Ectodermal cell (in vitro differentiated cells): ENCODE results near the gene PIGC.

Source experiments
- H3K27ac ChIP-seq: 2 replicates; pipeline ENCODE4 v1.7.0; 2013; ENCODE audit warnings: mild to moderate bottlenecking, low read depth, low read length; ENCODE audit not compliant: insufficient read depth, poor library complexity, severe bottlenecking
- H3K27me3 ChIP-seq: 2 replicates; pipeline ENCODE4 v1.7.0; 2013; ENCODE audit warnings: mild to moderate bottlenecking, low read length; ENCODE audit not compliant: insufficient read depth, control insufficient read depth, poor library complexity, severe bottlenecking
- H3K36me3 ChIP-seq: one replicate; pipeline ENCODE4 v1.7.0; 2013; ENCODE audit warnings: low read length; ENCODE audit not compliant: control insufficient read depth, insufficient read depth
- H3K4me1 ChIP-seq: one replicate; pipeline ENCODE4 v1.7.0; 2013; ENCODE audit warnings: low read length; ENCODE audit not compliant: control insufficient read depth, insufficient read depth
- H3K4me3 ChIP-seq: 2 replicates; pipeline ENCODE4 v1.7.0; 2013; ENCODE audit warnings: low read depth, low read length, control low read depth; ENCODE audit not compliant: insufficient read depth
- H3K9me3 ChIP-seq: 2 replicates; pipeline ENCODE4 v1.7.0; 2013; ENCODE audit warnings: mild to moderate bottlenecking, low read length, moderate library complexity; ENCODE audit not compliant: control insufficient read depth
- WGBS, 2 experiments: methylation state at CpG; one replicate each; pipeline ENCODE4 v1.1.7; 2013; ENCODE audit warnings: missing lambda C conversion rate in 2 of 2; 5-methylcytosine and 5-hydroxymethylcytosine counted together

The PIGC gene

DNA sequence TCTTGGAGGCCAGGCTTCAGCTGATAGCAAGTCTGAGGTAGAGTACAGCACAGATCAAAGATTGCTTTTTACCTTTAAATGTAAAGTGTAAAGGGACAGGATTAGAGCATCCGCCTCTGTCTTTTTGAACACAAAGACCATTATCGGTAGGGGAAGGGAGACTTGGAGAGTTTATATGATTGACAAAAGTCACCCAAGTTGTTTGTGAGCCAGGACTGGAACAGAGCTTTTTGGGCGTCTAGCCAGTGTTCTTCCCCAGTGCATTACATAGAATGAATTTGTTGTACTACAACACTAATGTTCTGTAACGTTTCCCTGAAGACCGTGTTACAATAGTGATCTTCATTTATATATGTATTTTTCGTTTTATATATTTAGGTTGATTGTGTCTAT is 9.3 kb upstream of the PIGC start:
- no peaks in the 10 kb centered on the region for H3K27me3 ChIP-seq
- H3K9me3 ChIP-seq: no peaks in the 10 kb centered on the region
- H3K4me3 ChIP-seq: no peak overlapping the region
- no peak overlapping the region for H3K27ac ChIP-seq
- 94 to 97% methylated on average over 3 to 5 of the region's 6 CpGs for WGBS, 2 experiments
- no peaks in the 10 kb centered on the region for H3K4me1 ChIP-seq
- no peaks in the 10 kb centered on the region for H3K36me3 ChIP-seq

DNA sequence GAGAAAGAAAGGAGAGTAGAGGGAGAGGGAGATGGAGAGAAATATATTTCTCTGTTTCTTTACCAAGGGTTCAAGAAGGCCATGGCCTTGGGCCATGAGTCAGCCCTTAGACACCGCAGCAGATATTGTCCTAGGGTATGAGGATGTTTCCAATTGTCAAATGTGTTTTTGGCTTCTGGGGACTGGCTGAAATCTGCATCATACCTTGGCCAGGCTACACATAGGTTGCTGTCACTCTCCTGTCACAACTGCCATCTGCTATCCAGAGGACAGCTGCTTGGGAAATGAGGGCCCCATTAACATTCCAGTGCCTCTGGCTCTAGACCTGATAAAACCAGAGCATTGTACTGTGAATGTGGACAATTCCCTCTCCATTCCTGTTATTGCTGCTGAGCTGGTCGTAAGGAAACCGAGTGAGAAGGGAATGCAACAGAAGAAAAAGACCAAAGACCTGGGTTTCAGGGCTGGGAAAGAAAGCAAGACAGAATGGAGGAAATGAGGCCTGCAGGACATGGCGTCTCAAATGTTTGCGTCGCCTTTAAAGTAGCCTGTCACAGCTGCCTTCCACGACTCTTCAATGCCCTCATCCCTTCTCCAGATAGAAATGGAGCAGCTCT is 8.8 kb upstream of the PIGC start:
- Histone ChIP-seq H3K9me3 (no peaks in the 10 kb centered on the region), H3K36me3 (no peaks in the 10 kb centered on the region), H3K4me1 (no peaks in the 10 kb centered on the region), H3K27ac (no peak overlapping the region), H3K4me3 (no peak overlapping the region), H3K27me3 (no peaks in the 10 kb centered on the region)
- WGBS, 2 experiments: 81 to 84% methylated on average over 7 of the region's 7 CpGs

DNA sequence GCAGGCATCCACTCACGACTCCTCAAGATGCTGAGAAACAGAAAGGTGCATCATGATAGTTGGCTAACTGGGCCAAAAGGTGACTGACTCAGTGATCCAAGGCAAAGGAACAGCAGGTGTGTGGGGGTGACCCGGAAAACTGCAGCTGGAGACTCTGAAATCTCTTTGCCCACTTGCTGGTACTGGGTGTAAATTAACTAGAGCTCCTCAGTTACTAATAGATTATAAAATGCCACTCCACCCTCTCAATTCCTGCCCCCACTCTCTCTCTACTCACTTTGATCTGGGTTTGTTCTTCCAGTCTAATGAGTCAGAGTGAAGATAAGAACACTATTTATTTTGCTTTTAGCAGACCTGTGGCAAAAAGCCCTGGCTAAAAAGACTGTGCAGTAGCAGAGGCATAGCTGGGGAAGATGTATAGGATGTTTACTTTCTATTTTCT is 7.2 kb upstream of the PIGC start:
- Histone ChIP-seq H3K9me3 (no peaks in the 10 kb centered on the region), H3K27me3 (no peaks in the 10 kb centered on the region), H3K4me1 (no peaks in the 10 kb centered on the region), H3K4me3 (no peak overlapping the region), H3K36me3 (no peaks in the 10 kb centered on the region), H3K27ac (no peak overlapping the region)
- 92 to 94% methylated on average over 2 of the region's 2 CpGs for WGBS, 2 experiments

DNA sequence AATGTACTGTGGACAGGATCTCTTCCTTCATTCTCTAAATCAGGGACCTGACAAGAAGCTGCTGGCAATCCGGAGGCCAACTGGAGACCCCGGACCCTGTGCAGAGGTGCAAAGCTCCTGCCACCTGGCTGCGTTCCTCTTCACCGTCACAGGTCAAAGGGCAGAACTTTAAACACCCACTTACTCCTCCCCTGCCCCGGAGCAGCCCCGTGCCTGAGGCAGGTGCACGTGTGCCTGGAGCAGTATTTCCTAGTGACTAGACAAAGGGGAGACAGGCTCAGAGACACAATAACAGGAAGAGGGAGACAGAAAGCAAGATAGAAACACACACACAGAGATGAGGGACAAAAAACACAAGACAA is 6.6 kb upstream of the PIGC start:
- Histone ChIP-seq H3K27me3 (no peaks in the 10 kb centered on the region), H3K9me3 (no peaks in the 10 kb centered on the region), H3K4me1 (no peaks in the 10 kb centered on the region), H3K4me3 (no peak overlapping the region), H3K27ac (no peak overlapping the region), H3K36me3 (no peaks in the 10 kb centered on the region)
- WGBS, 2 experiments: 87 to 90% methylated on average over 7 of the region's 7 CpGs

DNA sequence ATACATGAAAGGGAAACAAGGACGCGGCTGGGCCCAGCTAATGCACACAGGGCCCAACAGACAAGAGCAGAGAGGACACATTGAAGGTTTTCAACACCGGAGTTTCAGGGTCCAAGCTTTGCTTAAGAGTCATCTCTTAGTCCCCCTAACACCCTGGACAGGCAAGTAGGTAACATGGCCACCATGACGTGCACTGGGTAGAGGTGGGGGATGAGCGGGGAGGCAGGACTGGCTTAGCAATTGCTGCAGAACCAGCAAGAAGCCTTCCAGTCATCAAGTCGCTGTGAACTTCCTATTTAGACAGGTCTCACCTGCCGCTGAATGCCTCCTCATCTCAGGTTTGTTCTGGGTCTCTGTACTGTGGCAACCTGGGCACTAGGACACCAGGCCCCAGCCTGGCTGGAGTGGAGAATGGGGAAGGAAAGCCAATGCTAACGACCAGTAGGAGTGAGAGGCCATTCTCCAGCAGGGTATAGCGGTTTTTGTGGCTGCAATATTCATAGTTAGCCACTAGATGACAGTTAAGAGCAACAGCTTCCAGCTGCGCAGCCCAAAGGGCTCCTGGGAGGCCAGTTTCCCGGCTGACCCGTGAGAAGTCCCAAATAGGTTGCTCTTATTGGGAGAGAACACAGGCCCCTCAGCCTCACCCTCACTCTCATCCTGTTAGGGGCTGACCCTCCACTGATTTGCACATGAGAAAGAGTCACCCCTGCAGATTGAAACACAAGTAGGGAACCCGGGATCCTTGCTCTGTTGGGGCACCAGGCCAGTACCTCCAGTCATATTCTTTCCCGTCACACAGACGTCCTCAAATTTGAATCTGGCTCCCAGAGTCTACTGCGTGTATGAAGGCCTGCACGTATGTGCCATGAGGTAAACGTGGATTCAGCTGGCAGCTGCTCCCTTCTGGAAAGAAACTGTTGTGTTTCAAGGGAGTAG is 6.0 kb upstream of the PIGC start:
- no peaks in the 10 kb centered on the region for H3K9me3 ChIP-seq
- H3K27me3 ChIP-seq: no peaks in the 10 kb centered on the region
- H3K4me3 ChIP-seq: no peak overlapping the region
- H3K36me3 ChIP-seq: no peaks in the 10 kb centered on the region
- H3K4me1 ChIP-seq: no peaks in the 10 kb centered on the region
- H3K27ac ChIP-seq: no peak overlapping the region
- WGBS, 2 experiments: 67 to 74% methylated on average over 18 of the region's 18 CpGs

DNA sequence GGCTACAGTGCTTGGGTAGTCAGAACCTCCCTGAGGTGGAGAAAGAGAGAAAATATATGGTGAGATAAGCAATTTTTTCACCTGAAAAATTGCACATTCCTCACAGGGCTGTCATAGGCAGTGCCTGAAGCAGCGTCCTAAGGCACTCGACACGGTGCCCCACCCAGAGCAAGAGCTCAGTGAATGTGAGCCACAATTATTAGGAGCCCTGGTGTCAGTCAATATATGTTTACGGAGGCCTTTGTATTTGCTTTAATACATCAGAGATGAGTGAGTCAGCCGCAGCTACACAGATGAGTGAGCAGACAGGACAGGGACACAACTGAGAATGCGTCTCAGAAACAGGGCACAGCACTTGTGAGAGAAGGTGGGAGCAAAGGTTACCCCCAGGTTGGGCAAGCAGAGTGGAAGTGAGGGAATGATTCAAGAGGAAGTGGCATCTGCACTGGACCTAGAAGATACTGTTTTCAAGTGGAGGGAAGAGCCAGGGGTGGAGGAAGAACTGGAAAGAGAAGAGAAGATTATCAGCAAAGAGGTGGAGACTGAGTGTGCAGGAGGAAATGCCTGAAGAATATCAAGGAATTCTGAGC is 5.2 kb upstream of the PIGC start:
- Histone ChIP-seq H3K27me3 (no peaks in the 10 kb centered on the region), H3K9me3 (no peaks in the 10 kb centered on the region), H3K4me1 (no peaks in the 10 kb centered on the region), H3K4me3 (no peak overlapping the region), H3K36me3 (no peaks in the 10 kb centered on the region), H3K27ac (no peak overlapping the region)
- 94 to 95% methylated on average over 6 of the region's 6 CpGs for WGBS, 2 experiments

DNA sequence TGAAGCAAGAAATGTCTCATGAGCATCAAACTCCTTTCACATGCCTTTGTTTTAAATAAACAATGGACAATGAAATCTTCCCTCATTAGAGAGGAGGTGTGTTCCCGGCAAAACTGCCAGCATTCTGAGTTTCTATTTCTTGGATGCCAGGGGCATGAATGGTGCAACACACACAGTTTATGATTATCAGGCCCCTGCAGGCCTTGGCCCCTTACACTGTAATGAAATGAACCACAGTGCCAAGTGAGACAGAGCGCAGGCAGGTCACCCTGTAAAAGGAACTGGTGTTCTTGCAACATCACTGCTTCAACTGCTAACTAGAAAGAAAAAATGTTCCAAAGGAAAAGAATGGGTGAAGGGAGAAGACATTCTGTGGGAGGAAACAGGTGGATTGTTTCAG is 3.8 kb upstream of the PIGC start:
- Histone ChIP-seq H3K4me1 (no peaks in the 10 kb centered on the region), H3K36me3 (no peaks in the 10 kb centered on the region), H3K27ac (no peak overlapping the region), H3K4me3 (no peak overlapping the region), H3K27me3 (no peaks in the 10 kb centered on the region), H3K9me3 (no peaks in the 10 kb centered on the region)
- WGBS, 2 experiments: 94 to 96% methylated on average over 2 of the region's 2 CpGs

DNA sequence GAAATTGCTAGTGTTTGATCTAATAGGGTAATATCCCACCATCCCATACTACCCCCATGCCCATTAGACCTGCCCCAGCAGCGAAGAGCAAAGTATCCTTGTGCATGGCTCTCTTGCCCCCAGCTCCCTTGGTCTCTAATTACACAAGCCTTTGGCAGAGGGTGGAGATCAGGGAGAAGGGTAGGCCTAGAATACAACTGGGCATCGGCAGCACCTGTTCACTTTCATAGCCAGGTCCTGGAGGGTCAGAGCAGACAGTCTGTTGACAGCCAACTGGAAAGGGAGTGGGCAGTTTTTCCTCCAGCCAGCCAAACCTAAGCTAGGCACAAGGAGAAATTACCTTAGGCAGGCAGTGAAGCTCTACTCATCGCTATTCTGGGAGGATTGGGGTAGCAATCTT is 2.7 kb upstream of the PIGC start:
- H3K27me3 ChIP-seq: no peaks in the 10 kb centered on the region
- H3K4me3 ChIP-seq: no peak overlapping the region
- H3K27ac ChIP-seq: no peak overlapping the region
- 80% methylated on average over 2 to 3 of the region's 3 CpGs for WGBS, 2 experiments
- no peaks in the 10 kb centered on the region for H3K36me3 ChIP-seq
- no peaks in the 10 kb centered on the region for H3K9me3 ChIP-seq
- no peaks in the 10 kb centered on the region for H3K4me1 ChIP-seq

DNA sequence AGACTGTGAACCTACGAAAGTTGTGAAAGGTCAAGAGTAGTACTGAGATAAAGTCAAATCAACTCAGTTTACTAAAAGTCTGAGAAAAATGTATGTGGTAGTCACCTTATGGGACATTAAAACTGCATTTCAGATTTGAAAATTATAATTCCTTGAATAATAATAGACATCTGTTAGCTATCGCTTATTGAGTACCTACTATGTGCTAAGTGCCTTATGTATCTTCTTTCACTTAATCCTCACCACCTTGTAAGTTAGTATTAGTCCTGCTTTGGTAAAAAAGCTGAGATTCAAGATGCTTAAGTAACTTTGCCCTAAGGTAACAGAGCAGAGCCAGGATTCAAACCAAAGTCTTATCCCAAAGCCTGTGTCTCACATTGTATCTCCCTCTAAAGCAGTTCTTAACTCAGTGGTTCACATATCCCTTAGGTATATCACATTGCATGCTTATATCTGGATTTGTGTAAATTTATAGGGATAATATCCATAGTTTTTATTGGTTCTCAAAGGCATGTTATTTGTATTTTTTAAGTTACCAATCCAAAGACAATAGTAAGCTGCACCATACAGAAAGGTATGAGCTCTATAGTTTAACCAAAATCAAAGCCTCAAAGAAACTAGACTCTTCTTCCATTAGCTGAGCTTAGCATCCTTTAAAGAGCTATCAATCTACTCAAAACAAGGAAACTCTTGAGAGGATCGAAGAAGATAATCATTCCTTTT is 865 bp downstream of the PIGC start:
- peak overlapping the region; percentile 58 for H3K27ac ChIP-seq
- H3K27me3 ChIP-seq: no peaks in the 10 kb centered on the region
- no peaks in the 10 kb centered on the region for H3K36me3 ChIP-seq
- H3K4me1 ChIP-seq: no peaks in the 10 kb centered on the region
- 84 to 92% methylated on average over 2 to 3 of the region's 3 CpGs for WGBS, 2 experiments
- H3K4me3 ChIP-seq: peak overlapping the region; percentile 96
- H3K9me3 ChIP-seq: no peaks in the 10 kb centered on the region

DNA sequence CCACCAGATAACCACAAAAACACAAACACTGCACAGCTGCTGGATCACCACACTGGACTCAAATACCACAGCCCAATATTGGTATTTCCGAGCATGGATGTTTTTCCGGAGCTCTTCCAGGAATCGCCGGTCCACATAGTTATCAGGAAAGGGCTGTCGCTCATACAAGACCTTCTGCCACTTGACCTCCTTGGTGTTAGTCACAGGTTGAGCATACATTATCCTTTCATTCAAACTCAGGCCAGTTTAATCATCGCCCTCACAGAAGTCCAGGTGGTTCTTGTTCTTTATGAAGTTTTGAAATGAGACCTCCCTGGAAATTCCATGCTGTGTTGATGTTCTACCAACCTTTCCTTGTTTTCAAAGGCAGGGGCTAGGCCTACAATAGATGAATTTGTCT is 1.5 kb downstream of the PIGC start:
- H3K9me3 ChIP-seq: no peaks in the 10 kb centered on the region
- WGBS, 2 experiments: 97% methylated on average over 6 of the region's 6 CpGs
- H3K4me1 ChIP-seq: no peaks in the 10 kb centered on the region
- no peak overlapping the region for H3K4me3 ChIP-seq
- H3K36me3 ChIP-seq: no peaks in the 10 kb centered on the region
- no peak overlapping the region for H3K27ac ChIP-seq
- H3K27me3 ChIP-seq: no peaks in the 10 kb centered on the region
